HTERT RPE-1 (cell line): ENCODE data around the gene CAMSAP2.

Experiments used
- in situ Hi-C: fragments of 300-500 bp; cut with MboI; formaldehyde crosslinking; loops from 4 replicates; pipeline ENCODE4 v1.14.3; 2020; ENCODE audit warnings: low sequenced_read_pairs

The CAMSAP2 gene

GRCh38 chr1:200896531-200897196 is 158.0 kb downstream of the CAMSAP2 start:
- in situ Hi-C loops, result no loop called here

- in situ Hi-C loops, result no loop called here
Measured at GRCh38 chr1:200897259-200897658, 158.6 kb downstream of the CAMSAP2 start.

DNA sequence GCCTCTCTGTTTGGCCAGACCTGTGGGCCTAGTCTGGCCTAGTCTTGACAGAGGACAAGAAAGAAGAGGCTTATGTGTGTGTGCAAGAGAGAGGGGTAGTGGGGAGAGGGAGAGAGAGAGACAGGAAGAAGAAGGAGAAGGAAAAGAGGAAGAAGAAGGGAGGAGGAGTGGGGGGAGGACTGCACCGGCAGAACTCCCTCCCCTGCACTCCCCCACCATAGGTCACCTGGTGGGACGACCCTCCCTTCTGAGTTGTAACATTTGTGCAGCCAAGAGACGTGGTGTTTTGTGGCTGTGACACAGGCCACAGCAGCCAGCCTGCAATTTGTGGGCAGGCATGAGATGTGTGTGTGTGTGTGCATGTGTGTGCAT is 160.3 kb downstream of the CAMSAP2 start:
- in situ Hi-C loops, result no loop called here

GRCh38 chr1:200899451-200899915 is 160.8 kb downstream of the CAMSAP2 start:
- in situ Hi-C loops, result no loop called here

DNA sequence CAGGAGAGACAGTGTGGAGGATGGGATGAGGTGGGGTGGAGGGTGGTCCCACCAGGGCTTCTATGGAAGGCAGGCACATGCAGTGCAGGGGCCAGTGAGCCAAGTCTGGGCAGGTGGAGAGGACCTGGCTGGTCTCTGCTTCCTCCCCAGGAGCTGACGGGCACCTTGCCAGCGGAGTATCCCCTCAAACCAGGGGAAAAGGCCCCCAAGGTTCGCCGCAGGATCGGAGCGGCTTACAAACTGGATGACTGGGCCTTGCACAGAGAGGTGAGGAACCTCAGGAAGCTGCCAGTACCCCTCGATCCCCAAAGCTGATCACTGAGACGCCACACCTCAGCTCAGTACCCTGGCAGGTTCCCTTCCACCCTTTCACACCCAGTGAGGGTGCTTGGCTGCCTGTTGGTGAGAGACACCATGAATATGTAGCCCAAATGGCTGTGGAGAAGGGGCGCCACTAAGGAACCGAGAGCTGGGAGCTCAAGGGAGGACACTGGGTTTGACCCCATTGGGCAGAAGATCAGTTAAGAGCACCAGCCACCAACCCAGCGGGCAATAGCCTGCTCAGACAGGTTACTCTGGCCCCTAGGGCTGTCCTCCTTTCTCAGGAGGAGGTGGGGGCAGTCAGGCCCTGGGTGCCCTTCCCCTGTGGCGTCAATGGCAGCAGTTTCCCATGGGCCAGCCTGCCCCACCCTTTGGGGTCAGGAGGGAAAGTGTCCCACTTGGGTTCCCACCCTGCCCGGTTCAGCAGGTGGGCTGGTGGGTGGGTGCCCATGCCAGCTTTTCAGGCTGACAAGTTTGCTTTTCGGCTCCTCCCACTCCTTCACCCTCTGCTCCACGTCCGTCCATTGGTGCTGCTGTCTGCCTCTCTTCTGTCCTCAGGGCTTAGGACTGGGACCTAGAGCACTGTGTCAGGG is 161.5 kb downstream of the CAMSAP2 start:
- in situ Hi-C loops, result no loop called here

GRCh38 chr1:200900877-200901276 is 162.2 kb downstream of the CAMSAP2 start:
- in situ Hi-C loops, result no loop called here

DNA sequence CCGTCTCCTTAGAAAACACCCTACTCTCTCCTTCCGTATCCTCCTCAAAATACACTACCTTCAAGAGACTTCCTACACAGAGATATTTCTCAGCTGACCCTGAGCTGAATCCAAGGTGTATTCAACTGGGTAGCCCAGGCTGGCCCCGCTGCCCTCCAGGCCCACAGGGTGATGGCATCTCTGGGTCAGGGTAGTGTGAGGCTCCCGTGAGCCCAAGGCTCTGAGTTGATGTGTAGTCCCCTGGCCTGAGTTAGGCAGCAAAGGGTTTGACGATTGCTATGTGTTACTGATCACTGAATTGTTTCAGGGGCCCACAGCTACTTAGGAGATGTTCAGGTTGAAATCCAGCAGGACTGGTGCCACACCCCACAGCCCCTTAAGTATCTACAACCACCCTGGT is 162.7 kb downstream of the CAMSAP2 start:
- in situ Hi-C loops, result no loop called here

DNA sequence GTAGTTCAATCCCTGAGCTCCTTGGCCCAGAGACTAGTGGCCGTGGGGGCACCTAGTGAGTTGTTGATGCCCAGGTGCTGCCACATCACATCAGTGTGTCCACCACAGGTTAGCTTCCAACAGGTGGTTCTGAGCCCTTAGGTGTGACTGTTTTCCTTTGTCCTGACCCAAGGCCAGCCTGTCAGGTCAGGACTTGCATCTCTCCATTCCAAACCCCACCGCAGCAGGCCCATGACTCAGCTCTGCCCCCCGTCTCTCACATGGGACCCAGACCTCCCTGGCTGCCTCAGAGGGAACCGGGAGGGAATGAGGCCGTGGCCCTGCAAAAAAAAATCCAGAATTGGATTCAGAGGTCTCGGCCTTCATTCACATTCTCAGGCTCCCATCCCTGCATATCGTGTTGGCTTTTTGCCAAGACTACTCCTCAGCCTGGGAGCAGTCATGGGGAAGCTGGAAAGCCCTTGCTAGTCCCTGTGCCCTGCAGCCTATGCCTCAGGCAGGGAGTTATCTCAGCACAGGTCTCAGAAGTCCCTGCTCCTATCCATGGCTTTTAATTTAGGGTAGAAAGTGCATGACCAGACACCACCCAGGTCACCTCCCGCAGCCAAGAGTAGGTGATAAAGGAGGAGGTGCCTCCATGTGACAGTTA is 163.2 kb downstream of the CAMSAP2 start:
- in situ Hi-C loops, result no loop called here

- in situ Hi-C loops, result no loop called here
Measured at GRCh38 chr1:200903793-200904192, 165.1 kb downstream of the CAMSAP2 start.

GRCh38 chr1:200904772-200905171 is 166.1 kb downstream of the CAMSAP2 start:
- in situ Hi-C loops, result no loop called here

- in situ Hi-C loops, result no loop called here
Measured at GRCh38 chr1:200905411-200906052, 166.8 kb downstream of the CAMSAP2 start.

GRCh38 chr1:200906491-200906890 is 167.8 kb downstream of the CAMSAP2 start:
- in situ Hi-C loops, result no loop called here

DNA sequence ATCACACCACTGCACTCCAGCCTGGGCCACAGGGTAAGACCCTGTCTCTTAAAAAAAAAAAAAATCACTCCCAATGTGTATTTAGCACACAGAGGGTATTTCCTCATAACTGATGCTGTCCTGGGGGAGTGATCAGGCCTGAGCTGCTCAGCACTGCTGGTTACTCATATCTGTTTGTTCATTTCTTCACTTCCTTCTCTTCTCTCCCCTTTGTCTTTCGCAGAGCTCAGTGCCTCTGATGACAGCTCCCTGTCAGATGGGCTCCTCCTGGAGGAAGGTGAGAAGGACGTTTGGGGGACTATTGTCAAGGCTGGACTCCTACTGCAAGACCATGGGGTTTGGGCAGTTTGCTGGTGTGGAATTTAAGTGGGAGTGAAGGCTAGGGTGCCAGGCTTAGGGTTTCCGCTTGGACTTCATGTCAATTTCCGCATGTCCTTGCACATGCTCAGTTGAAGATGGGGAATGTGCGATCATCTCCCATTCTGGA is 169.0 kb downstream of the CAMSAP2 start:
- in situ Hi-C loops, result no loop called here

DNA sequence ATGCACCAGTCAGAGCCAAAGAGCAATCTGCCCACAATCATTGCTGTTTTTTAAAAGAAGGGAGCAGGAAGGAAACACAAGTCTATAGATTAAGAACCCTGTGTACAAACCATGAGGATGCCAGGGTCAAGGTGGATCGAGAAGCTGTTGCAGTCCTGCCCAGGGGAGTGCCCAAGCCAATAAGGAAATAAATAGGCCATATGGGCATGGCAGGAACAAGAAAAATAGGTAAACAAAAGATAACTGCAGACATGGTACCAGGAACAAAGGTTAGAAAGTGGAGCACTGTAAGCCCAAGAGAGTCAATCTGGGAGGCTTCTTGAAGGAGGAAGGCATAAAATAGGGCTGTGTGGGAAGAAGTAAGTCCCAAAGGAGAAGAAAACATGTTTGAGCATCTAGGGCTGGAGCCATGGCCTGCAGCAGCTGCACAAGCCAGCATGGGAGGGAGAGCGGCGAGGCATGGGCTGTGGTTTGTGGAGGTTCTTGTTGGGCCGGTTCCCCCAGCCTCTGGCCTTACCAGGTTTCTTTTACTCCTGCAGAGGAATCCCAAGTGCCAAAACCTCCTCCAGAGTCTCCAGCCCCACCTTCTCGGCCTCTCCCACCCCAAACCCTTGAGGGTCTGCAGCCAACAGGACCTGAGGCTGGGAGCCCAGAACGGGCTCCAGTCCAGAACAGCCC is 169.6 kb downstream of the CAMSAP2 start:
- in situ Hi-C loops, result no loop called here

DNA sequence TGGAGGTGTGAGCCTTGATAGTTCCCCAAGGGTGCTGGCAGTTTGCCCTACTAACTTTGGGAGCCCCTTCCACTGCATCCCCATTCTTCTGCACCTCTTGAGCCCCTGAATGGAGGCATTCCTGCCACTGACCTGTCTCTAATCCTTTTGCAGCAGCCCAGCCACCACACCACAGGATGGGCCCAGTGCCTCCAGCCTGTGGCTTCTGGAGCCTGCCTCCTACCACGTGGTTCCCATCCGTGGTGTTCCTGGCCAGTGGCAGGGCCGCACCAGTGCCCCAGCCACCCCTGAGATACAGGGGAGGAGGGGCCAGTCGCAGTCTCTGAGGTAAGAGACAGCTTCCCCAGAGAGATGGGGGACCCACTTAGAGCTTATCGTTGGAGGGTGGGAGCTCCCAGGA is 170.4 kb downstream of the CAMSAP2 start:
- in situ Hi-C loops, result no loop called here

- in situ Hi-C loops, result no loop called here
Measured at GRCh38 chr1:200909757-200910239, 171.1 kb downstream of the CAMSAP2 start.
